ENCODE data around the gene GPRIN1.
"Not testable (repeated sequence)": the region's sequence is repeated elsewhere in the genome, so short reads cannot be mapped to it uniquely, and the experiment has no call there.

Gene GPRIN1

DNA sequence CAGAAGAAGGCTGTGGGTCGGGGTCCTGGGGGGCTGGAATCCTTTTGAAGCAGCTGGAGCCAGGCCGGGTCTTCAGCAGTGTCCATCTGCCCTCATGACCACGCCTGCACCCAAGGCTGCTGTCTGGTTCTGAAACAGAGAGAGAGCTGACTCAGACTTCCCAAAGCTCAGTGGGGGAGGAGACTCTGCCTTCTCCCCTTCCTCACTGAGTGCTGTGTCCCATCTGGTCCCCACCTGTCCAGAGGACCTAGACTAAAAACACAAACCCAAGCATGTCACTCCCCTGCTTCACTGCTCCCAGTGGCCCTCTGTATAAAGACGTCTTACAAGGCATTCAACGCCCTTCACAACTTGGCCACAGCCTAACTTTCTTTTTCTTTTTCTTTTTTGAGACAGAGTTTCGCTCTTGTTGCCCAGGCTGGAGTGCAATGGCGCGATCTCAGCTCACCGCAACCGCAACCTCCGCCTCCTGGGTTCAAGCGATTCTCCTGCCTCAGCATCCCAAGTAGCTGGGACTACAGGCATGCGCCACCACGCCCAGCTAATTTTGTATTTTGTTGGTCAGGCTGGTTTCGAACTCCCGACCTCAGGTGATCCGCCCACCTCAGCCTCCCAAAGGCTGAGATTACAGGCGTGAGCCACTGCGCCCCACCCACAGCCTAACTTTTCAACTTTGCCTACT is 10.1 kb downstream of the GPRIN1 start:
- DNase-seq (ENCODE audit: low read depth in 1 of 2, low spot score in 1 of 2) = not testable (repeated sequence)

DNA sequence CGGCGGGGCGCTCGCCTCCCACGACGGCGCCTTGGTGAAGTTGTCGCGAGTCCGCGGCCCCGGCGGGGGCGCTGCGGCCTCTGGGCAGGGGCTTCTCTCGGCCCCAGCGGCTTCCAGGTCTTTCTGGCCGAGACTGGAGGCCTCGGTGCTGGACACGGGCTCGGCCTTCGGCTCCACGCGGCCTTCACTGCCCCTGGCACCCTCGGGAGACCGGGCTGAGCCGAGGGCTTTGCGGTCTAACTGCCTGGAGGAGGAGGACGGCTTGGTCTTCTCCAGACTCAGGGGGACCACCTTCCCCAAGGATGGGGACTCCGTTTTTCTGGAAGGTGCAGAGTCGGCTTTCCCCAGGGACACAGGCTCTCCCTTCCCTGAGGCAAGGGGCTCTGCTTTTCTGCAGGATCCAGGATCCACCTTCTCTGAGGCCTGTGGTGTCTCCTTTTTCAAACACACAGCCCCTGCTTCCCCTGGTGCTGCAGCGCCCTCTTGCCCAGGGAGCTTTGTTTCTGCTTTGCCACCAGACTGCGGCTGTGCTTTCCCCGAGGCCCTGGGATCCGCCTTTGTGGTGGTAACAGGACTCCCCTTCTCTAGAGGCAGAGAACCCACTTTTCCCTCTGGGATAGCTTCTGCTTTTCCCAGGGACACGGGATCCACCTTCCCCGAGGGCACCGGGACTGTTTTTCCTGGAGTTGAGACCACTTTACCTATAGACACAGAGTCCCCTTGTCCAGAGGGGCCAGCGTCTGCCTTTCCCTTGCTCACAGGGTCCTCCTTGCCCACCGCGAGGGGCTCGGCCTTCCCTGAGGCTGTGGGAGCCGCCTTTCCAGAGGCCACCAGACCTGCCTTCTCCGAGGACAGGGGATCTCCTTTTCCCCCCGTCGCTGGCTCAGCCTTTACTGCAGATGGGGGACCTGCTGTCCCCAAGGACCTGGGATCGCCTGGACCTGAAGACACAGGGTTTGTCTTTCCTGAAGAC is 12.3 kb downstream of the GPRIN1 start:
- no peak for DNase-seq (ENCODE audit: low read depth in 1 of 2, low spot score in 1 of 2)

DNA sequence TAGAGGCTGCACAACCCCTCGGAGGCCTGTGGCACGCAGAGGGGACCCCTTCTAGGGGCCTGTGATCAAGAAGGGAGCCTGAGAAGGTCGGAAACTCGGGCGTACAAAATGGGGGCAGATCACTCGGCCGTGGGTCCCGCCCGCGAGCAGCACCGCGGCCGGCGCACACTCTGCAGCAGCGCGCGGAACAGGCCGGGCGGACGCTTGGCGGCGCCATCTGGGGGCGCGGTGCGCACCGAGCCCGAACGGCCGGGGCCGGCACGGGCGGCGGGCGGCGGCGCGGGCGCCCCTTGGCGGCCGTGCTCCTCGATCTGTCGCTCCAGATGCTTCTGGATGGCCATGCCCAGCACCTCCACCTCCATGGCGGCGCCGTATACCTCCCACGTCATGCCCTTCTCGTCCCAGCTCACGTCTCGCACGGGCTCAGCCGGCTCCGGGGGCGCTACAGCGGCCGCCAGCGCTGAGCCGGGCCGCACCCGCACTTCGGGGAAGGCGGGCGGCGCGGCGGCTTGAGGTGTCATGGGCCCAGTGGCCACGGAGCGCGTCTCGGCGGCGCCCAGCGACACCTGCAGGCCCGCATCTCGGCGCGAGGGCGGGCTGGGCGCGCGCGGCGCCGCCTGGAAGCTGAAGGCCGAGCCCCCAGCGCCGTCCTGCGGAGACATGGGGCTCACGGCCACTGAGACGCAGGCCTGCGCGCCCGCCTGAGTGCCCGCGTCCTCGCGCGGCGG is 13.1 kb downstream of the GPRIN1 start:
- peak; percentile 42 to 47 for DNase-seq (ENCODE audit: low read depth in 1 of 2, low spot score in 1 of 2)

DNA sequence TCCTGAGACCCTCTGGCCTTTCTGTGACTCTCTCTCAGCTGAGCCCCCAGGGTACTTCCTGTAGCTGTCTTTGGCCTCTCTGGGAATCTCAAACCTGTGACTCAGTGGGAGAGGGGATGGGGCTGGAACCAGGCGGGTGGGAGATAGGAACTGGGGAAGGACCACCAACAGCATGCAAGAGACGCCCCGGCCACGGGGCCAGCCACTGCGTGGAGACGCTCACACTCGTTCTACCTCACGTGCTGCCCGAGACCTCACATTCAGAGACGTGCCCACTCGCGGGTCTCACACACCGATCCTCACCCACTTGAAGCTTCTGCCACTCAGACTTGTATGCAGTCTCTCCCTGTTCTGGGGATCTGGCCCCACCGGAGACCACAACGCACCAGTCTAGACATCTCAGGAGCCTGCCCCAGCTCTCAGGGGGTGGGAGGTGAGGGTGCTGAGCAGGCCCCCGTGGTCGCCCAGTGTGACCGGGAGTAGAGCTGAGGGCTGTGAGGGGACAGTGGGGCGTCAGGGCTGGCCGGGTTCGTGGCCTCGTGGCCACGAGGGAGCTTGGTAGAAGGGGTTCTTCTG is 13.8 kb downstream of the GPRIN1 start:
- no peak for DNase-seq (ENCODE audit: low read depth in 1 of 2, low spot score in 1 of 2)

DNA sequence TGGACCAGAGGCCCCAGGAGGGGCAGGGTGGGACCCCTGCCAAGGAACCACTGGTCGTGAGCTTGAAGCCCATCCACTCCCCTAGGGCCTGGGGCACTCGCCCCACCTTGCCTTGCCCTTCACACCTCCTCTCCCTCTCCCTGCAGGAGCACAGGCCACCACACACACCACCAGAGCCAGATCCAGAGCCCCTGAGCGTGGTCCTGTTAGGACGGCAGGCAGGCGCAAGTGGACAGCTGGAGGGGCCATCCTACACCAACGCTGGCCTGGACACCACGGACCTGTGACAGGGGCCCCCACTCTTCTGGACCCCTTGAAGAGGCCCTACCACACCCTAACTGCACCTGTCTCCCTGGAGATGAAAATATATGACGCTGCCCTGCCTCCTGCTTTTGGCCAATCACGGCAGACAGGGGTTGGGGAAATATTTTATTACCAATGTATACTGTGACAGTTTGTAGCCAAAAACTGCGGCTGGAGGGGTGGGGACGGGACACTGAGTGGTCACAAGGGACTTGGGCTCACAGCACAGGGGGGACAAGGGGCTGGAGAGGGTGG is 14.5 kb downstream of the GPRIN1 start:
- no peak for DNase-seq (ENCODE audit: low read depth in 1 of 2, low spot score in 1 of 2)

DNA sequence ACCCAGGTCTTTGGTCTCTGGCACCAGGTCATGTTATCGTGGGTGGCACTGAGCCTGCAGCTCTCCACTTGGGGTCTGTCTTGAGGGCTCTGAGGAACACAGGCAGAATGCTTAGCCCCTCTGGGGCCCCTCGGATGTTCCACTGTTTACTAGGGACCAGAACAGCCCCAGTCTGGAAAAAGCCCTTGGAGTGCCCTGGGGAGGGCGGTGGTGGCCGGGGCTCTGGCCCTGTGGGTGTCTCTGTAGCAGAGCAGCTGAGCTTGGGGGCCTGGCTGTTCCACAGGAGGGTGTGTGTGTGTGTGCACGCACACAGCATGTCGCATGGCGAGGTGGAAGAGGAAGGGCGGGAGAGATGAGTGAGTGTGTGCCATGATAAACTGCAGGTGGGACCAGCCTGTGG is 15.4 kb downstream of the GPRIN1 start:
- DNase-seq (ENCODE audit: low read depth in 1 of 2, low spot score in 1 of 2) = no peak

DNA sequence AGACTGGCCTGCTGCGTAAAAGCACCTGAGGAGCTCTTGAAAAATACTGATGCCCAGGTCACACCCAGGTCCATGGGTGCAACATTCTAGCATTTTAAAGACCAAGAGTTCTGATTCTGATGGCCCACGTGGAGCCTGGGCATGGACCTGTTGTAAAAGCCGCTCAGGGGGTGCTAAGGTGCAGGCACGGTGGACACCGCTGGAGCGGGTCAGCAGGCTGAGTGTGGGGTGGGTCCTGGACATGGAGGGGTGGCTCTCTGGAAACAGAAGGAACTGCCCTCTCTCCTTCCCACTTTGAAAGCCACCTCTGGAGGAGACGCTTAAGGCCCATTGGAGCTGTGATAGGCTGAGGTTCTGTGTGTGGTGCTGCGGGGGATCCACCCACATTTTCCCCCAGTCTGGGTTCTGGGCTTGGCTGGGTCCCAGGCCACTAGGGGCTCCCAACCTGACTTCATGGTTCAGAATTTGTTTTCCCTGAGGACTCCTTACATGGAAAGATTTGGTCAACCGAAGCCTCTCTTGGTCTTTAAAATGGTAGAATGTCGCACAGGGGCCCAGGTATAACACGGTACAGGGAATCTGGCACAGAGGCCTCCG is 16.6 kb downstream of the GPRIN1 start:
- DNase-seq (ENCODE audit: low read depth in 1 of 2, low spot score in 1 of 2) = no peak

DNA sequence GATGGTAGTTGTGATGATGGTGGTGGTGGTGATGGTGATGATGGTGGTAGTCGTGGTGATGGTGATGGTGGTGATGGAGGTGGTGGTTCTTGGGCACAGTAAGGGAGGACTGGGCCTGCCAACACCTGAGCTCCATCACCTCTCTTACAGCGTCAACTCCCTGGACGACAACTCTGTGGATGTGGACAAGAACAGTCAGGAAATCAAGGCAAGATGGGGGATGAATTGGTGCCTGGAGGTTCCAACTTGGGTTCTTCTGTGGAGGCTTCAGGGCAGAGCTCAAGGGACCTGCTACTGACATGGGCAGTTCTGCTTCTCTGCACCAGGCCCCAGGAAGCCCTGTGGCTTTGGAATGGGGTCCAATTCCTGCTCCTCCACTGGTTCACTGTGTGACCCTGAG is 17.4 kb downstream of the GPRIN1 start:
- DNase-seq (ENCODE audit: low read depth in 1 of 2, low spot score in 1 of 2) = no peak

DNA sequence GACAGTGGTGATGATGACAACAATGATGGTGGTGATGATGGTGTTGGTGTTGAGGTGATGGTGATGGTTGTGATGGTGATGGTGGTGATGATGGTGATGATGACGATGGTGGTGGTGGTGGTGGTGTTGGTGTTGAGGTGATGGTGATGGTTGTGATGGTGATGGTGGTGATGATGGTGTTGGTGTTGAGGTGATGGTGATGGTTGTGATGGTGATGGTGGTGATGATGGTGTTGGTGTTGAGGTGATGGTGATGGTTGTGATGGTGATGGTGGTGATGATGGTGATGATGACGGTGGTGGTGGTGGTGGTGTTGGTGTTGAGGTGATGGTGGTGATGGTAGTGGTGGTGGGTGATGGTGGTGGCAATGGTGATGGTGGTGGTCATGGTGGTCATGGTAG is 18.3 kb downstream of the GPRIN1 start:
- not testable (repeated sequence) for DNase-seq (ENCODE audit: low read depth in 1 of 2, low spot score in 1 of 2)

DNA sequence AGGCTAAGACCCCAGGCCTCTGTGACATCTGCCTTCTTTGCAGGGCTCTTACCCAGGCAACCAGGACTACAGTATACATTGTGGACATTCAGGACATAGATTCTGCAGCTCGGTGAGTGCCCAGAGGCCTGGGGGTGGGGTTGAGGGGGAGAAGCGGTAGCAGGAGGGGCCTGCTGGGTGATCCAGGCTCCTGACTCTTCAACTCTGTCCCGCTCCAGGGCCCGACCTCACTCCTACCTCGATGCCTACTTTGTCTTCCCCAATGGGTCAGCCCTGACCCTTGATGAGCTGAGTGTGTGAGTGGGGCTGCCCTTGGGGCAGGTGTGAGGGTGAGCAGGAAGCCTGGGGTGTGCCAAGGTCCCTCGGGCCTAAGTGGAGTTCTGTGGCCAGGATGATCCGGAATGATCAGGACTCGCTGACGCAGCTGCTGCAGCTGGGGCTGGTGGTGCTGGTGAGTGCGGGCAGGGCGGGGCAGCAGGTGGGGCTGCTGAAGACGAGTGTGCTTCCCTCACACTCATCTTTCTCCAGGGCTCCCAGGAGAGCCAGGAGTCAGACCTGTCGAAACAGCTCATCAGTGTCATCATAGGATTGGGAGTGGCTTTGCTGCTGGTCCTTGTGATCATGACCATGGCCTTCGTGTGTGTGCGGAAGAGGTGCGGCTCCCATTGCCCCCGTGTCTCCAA is 19.8 kb downstream of the GPRIN1 start:
- no peak for DNase-seq (ENCODE audit: low read depth in 1 of 2, low spot score in 1 of 2)

DNA sequence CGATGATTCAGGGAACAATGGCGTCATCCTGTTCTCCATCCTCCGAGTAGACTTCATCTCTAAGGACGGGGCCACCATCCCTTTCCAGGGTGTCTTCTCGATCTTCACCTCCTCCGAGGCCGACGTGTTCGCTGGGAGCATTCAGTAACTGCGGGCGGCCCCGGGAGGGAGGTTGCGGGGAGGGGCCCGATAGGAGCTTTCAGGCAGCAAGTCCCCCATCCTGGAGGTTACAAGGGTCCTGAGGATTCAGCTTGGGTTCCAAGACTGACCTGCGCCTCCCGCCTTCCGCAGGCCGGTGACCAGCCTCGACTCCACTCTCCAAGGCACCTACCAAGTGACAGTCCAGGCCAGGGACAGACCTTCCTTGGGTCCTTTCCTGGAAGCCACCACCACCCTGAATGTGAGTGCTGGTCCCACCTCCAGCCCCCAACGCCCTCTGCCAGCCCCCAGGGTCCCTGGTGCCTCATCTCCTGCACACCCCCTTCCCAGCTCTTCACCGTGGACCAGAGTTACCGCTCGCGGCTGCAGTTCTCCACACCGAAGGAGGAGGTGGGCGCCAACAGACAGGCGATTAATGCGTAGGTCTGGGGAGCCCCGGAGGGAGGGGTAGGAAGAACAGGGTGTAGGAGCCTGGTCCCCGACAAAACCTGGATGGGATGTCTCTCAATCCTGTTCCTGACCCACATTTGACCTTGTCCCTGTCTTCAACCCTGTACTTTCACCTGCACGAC is 20.8 kb downstream of the GPRIN1 start:
- no peak for DNase-seq (ENCODE audit: low read depth in 1 of 2, low spot score in 1 of 2)

DNA sequence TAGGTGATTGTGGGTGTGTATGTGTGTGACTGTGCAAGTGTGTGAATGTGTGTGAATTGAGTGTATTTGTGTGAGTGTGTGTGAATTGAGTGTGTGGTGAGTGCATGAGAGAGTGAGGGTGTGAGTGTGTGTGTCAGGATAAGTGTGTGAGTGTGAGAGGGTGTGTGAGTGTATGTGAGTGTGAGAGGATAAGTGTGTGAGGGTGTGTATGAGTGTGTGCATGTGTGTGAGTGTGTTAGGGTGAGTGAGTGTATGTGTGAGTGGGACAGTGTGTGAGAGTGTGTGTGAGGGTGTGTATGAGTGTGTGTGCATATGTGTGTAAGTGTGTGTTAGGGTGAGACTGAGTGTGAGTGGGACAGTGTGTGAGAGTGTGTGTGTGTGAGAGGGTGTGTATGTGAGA is 21.7 kb downstream of the GPRIN1 start:
- no peak for DNase-seq (ENCODE audit: low read depth in 1 of 2, low spot score in 1 of 2)

DNA sequence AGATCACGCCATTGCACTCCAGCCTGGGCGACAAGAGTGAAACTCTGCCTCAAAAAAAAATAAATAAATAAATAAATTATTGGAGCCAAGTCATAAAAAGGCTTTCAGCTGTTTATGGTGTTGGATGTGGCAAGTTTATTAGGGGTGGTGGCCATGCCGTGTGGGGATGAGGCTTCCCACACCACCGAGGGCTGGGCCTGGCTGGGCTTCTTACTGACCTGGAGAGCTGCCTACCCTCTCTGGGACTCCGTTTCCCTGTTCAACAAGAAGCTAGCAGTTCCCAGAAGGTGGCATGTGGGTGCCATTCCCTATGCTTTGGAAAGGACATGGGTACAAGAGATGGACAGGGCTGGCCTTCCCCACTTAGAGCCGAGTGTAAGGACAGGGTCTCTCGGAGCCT is 22.6 kb downstream of the GPRIN1 start:
- DNase-seq (ENCODE audit: low read depth in 1 of 2, low spot score in 1 of 2) = no peak

DNA sequence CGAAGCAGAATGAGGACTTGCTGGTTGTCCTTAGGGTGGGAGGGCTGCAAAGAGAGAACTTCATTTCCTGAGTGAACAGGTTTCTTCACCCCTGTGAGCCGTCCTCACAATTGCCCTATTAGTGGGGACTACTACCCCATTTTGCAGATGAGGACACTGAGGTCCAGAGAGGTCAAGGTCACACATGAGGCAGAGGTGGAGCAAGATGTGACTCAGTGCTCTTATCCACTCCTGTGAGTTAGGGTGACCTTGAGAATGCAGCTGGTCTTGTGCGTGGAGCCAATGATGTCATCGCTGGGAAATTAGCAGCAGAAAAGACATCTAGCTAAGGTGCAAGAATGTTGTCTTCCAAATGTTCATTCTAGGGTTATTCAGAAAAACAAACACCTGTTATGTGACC is 26.9 kb downstream of the GPRIN1 start:
- no peak for DNase-seq (ENCODE audit: low read depth in 1 of 2, low spot score in 1 of 2)

DNA sequence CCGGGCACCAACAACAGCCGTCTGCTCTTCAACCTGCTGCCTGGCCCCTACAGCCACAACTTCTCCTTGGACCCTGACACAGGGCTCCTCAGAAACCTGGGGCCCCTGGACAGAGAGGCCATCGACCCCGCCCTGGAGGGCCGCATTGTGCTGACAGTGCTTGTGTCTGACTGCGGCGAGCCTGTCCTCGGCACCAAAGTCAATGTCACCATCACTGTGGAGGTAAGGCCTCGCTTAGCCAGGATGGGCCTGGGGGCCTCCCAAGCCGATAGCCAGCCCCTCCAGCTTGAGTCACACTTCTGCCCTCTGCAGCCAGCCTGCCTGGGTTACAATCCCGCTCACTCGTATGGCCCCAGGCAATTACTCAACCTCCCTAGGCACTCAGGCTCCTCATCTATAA is 28.6 kb downstream of the GPRIN1 start:
- no peak for DNase-seq (ENCODE audit: low read depth in 1 of 2, low spot score in 1 of 2)

DNA sequence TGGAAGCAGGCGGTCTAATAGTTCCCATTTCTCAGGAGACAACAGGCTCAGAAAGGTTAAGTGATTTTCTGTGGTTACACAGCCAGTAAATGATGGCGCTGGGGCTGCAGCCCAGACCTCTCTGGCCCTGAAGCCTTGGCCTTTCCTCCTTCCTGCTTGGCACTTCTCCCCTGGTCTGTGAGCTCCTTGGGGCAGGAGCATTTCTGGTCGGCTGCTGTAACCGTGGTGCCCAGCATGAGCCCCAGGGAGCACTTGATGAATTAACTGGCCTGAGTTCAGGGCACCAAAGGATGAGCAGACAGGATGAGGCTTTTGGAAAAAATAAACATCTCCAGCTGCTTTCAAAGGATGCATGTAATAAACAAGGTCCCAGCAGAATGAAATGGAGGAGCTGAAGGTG is 30.6 kb downstream of the GPRIN1 start:
- DNase-seq (ENCODE audit: low read depth in 1 of 2, low spot score in 1 of 2) = no peak

DNA sequence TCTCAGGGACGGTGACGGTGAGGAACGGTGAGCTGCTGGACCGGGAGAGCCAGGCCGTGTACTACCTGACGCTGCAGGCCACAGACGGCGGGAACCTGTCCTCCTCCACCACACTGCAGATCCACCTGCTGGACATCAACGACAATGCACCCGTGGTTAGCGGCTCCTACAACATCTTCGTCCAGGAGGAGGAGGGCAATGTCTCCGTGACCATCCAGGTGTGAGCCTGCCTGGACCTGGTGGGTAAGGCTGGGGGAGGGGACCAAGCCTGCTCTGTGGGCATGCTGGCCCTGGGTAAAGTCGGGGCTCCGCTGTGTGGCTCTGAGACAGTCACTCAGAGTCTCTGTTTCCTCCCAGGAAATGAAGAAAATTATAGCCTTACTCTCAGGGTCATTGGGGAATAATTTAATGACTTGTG is 31.6 kb downstream of the GPRIN1 start:
- DNase-seq (ENCODE audit: low read depth in 1 of 2, low spot score in 1 of 2) = no peak

DNA sequence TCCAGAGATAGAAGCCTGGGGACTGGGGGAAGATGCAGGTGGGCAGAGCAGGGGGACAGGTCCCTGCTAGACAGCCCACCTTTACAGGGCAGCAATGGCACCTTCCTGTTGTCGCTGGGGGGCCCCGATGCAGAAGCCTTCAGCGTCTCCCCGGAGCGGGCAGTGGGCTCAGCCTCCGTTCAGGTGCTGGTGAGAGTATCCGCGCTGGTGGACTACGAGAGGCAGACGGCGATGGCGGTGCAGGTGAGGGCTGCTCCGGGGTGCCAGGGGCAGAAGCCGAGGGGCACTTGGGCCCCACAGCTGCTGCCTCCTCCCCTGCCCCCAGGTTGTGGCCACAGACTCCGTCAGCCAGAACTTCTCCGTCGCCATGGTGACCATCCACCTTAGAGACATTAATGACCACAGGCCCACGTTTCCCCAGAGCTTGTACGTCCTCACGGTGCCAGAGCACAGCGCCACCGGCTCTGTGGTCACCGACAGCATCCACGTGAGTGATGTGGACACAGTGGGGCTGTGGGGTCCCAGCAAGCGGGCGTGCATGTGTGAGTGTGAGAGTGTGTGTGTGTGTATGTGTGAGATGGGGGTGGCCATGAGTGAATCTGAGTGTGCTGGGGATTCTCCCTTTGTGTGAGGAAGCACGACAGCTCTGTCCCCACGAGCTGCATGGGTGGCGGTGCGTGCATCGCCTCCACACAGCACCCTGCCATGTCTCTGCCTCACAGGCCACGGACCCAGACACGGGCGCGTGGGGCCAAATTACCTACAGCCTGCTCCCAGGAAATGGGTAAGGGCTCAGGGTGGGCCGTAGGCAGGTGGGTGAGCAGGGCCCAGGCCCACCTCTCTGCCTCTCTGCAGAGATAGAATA is 32.4 kb downstream of the GPRIN1 start:
- no peak for DNase-seq (ENCODE audit: low read depth in 1 of 2, low spot score in 1 of 2)

All from activated CD4-positive, alpha-beta T cell treated with anti-CD3 and anti-CD28 coated beads, Interleukin-2, amount 50 U/mL, for 24 hours (primary cell).